K562 (cell line): ENCODE data around the gene SART3. TPM values are rescaled to one million over a fixed set of nuclear protein-coding genes. Genes with fewer than 3 reads are reported as not detected.

ENCODE experiments used
- ATAC-seq: fragments of 200-7000 bp; cut with Tn5 transposase; 3 replicates; pipeline ENCODE4 v1.9.1; 2020; ENCODE audit warnings: moderate library complexity
- BruUV-seq: library from RNA; stranded (reverse); fragments of 400-500 nt; replicated peaks from 2 replicates; lab custom pipeline; 2021; lab: Mats Ljungman, UMichigan
- CTCF ChIA-PET: fragments of 300-600 bp; formaldehyde crosslinking; extraction: SDS; loops from one replicate; lab custom pipeline; 2021; ENCODE audit warnings: low intra/inter-chr PET ratio; lab: Yijun Ruan, JAX
- POLR2A ChIA-PET: fragments of 300-600, 350-650 bp; sonication (Branson Sonifier 250); formaldehyde crosslinking; extraction: SDS; loops from one replicate; lab custom pipeline; 2021; ENCODE audit warnings: antibody characterized with exemption, inconsistent platforms; lab: Yijun Ruan, JAX
- DNase-seq, 4 experiments: peaks; one replicate each; pipeline versions ENCODE4 v3.0.0 to v3.0.0-alpha.2; 2011 to 2018; ENCODE audit warnings: low spot score in 3 of 4, mixed read lengths in 3 of 4; ENCODE audit errors: extremely low read depth in 1 of 4
- FAIRE-seq: peaks from 2 replicates; lab custom pipeline; 2011; peaks lifted over from hg19 to GRCh38; lab: Jason Lieb, UNC
- H2AFZ ChIP-seq: 2 replicates; pipeline ENCODE4 v1.6.0; 2011; ENCODE audit warnings: low read depth, low read length, control low read depth, inconsistent platforms
- H3K27ac ChIP-seq: fragments of 200-600 bp; 3 replicates; pipeline ENCODE4 v1.8.0; 2011; ENCODE audit warnings: low read depth, mild to moderate bottlenecking, control low read depth, inconsistent platforms, low read length, moderate library complexity, mixed read lengths; ENCODE audit errors: extremely low read depth
- H3K27me3 ChIP-seq, 2 experiments: fragments of 300-600 bp in 1 of 2; 2 replicates in 1 of 2; 3 replicates in 1 of 2; pipeline versions ENCODE4 v1.6.0 to v1.8.0; 2011; ENCODE audit warnings: inconsistent platforms in 2 of 2, low read length in 2 of 2, mild to moderate bottlenecking in 1 of 2, mixed read lengths in 1 of 2, moderate library complexity in 1 of 2; ENCODE audit not compliant: control insufficient read depth in 2 of 2, insufficient read depth in 2 of 2
- H3K36me3 ChIP-seq: fragments of 300-600 bp; 3 replicates; pipeline ENCODE4 v1.8.0; 2011; ENCODE audit warnings: mild to moderate bottlenecking, low read length, inconsistent platforms; ENCODE audit not compliant: control insufficient read depth, insufficient read depth
- H3K4me1 ChIP-seq, 2 experiments: fragments of 200-600 bp in 1 of 2; replicated peaks in 1 of 2; 2 replicates in 1 of 2; 3 replicates in 1 of 2; pipeline versions ENCODE4 v1.5.1 to v1.8.0; 2011; ENCODE audit warnings: inconsistent platforms in 2 of 2, low read length in 2 of 2, mild to moderate bottlenecking in 1 of 2, mixed read lengths in 1 of 2, moderate library complexity in 1 of 2; ENCODE audit not compliant: control insufficient read depth in 2 of 2, insufficient read depth in 2 of 2
- H3K4me2 ChIP-seq: 2 replicates; pipeline ENCODE4 v1.6.1; 2011; ENCODE audit warnings: low read length, control low read depth, inconsistent platforms, mixed read lengths; ENCODE audit not compliant: insufficient read depth
- H3K4me3 ChIP-seq: fragments of 200-600 bp; sonication (generic), shearing (Covaris generic); 2 replicates; pipeline ENCODE4 v1.5.1; 2016; ENCODE audit warnings: control low read depth, inconsistent platforms
- H3K79me2 ChIP-seq: fragments of 200-600 bp; 3 replicates; pipeline ENCODE4 v1.8.0; 2011; ENCODE audit warnings: low read length, inconsistent platforms; ENCODE audit not compliant: control insufficient read depth, insufficient read depth
- H3K9ac ChIP-seq, 2 experiments: 2 replicates each; pipeline versions ENCODE4 v1.6.0 to v1.6.1; 2011; ENCODE audit warnings: low read depth in 2 of 2, low read length in 2 of 2, control low read depth in 1 of 2, inconsistent platforms in 1 of 2, mild to moderate bottlenecking in 1 of 2, mixed read lengths in 1 of 2; ENCODE audit not compliant: insufficient read depth in 1 of 2
- H3K9me1 ChIP-seq: one replicate; pipeline ENCODE4 v1.6.0; 2011; ENCODE audit warnings: inconsistent platforms, mild to moderate bottlenecking, low read length, moderate library complexity; ENCODE audit not compliant: control insufficient read depth, insufficient read depth
- H3K9me3 ChIP-seq: replicated peaks from 2 replicates; pipeline ENCODE4 v1.5.1; 2011; ENCODE audit warnings: low read depth, low read length, inconsistent platforms; ENCODE audit not compliant: control insufficient read depth, insufficient read depth
- H4K20me1 ChIP-seq: replicated peaks from 2 replicates; pipeline ENCODE4 v1.6.1; 2011; ENCODE audit warnings: low read length, inconsistent platforms, mixed read lengths; ENCODE audit not compliant: control insufficient read depth, insufficient read depth
- RAD51 ChIP-seq: fragments of 450-650 bp; IDR thresholded peaks from 2 replicates; pipeline ENCODE4 v1.7.1; 2016; ENCODE audit warnings: low read depth, mild to moderate bottlenecking, borderline replicate concordance
- ZKSCAN1 ChIP-seq: fragments of 150-350 bp; IDR thresholded peaks from 2 replicates; pipeline ENCODE4 v1.6.1; 2016; ENCODE audit warnings: low read depth, low read length
- WGBS: fragments of 100-300 bp; shearing (Covaris generic); methylation state at CpG from one replicate; pipeline ENCODE4 v1.1.6; 2016; ENCODE audit warnings: low coverage, mixed read lengths; ENCODE audit not compliant: insufficient coverage; ENCODE audit errors: missing lambda C conversion rate; 5-methylcytosine and 5-hydroxymethylcytosine counted together
- in situ Hi-C: fragments of 300-500 bp; cut with MboI; formaldehyde crosslinking; loops from 4 replicates; pipeline ENCODE4 v1.15.0; 2018; ENCODE audit warnings: inconsistent platforms, mixed read lengths
- intact Hi-C: fragments of 100-400 bp; cut with micrococcal nuclease; formaldehyde crosslinking; loops from 2 replicates; pipeline ENCODE4 v1.14.2; 2022
- polyA plus RNA-seq, 8 experiments: library from polyadenylated mRNA; depleted of rRNA in 4 of 8; stranded (reverse) in 5 of 8; unstranded in 3 of 8; fragments of >200 nt; fragmentation: Nextera tagmentation in 2 of 8; fragmentation: Illumina TruSeq in 1 of 8; extraction: Ambion mirVana in 2 of 8; extraction: Trizol in 1 of 8; gene quantifications; 2 replicates each; pipeline versions ENCODE4 v1.2.1 to v1.2.3, GENCODE V29; 2011 to 2014; ENCODE audit warnings: inconsistent platforms in 1 of 8, missing spikeins in 1 of 8
- total RNA-seq, 7 experiments: library from RNA; depleted of rRNA in 6 of 7; stranded (reverse); fragments of >200 nt in 6 of 7; fragmentation: Illumina TruSeq in 2 of 7; extraction: Trizol in 2 of 7; gene quantifications; 2 replicates each; pipeline versions ENCODE4 v1.2.1 to v1.2.3, GENCODE V29; 2011 to 2021; ENCODE audit warnings: low replicate concordance in 1 of 7

The SART3 gene
- total and polyA plus RNA-seq, 9 of the 15 experiments (the other 6 are each of a cell fraction or from before 2014, with no cell fraction given): 8.9 to 167 (median 56.7) TPM

GRCh38 chr12:108568338-108569154 is 7.6 kb upstream of the SART3 start:
- H3K4me1 ChIP-seq: peaks cover 0 to 17% of the 10 kb centered on the region in 2 experiments; a peak in 4 of 5 replicates

More at GRCh38 chr12:108568338-108569154, 7.6 kb upstream of the SART3 start:
- Histone ChIP-seq H3K9ac (no peak overlapping the region), H3K4me3 (no peak overlapping the region), H3K36me3 (peaks cover 52% of the 10 kb centered on the region), H3K9me3 (no peaks in the 10 kb centered on the region), H3K27ac (no peak overlapping the region), H3K4me2 (no peak overlapping the region), H3K27me3 (no peaks in the 10 kb centered on the region), H4K20me1 (no peaks in the 10 kb centered on the region), H3K79me2 (peaks cover 7% of the 10 kb centered on the region), H3K9me1 (no peaks in the 10 kb centered on the region), H2AFZ (no peak overlapping the region)
- ATAC-seq (no peak), FAIRE-seq (no peak), DNase-seq (no peak)
- POLR2A ChIA-PET: interaction anchor here (1.0 to 2.7 kb wide), 4 partner anchors 8 to 72 kb away, joined by 3 to 15 read pairs (median 4); partner anchors contain the start of gene SART3
- in situ Hi-C loops: loop anchor here (5.0 kb wide), 1 partner anchor 49 kb away; no protein-coding TSS in a partner anchor
- BruUV-seq: no TSS peak
- WGBS: 78% methylated on average over 10 of the region's 10 CpGs
- CTCF ChIA-PET: no interaction called here
- intact Hi-C loops: no loop called here
- TF ChIP-seq ZKSCAN1 (peak; percentile 59; the same call in 1 of the 2 replicates), RAD51 (no peak)
